Breast epithelium (tissue), 4 donors: ENCODE results near the gene UBR2. TPM values are rescaled to one million over a fixed set of nuclear protein-coding genes. Genes with fewer than 3 reads are reported as not detected.

Experiments used
- DNase-seq, 2 donors: peaks; one replicate each; pipeline ENCODE4 v3.0.0-alpha.2; 2019; ENCODE audit warnings: low spot score in 2 of 2
- H3K27ac ChIP-seq, 2 donors: fragments of 200-600 bp; sonication (generic) in 1 of 2; one replicate each; pipeline ENCODE4 v1.5.1; 2016 to 2019; ENCODE audit warnings: mild to moderate bottlenecking in 1 of 2
- H3K27me3 ChIP-seq, 2 donors: fragments of 200-600 bp; sonication (generic) in 1 of 2; one replicate each; pipeline versions ENCODE4 v1.5.1 to v1.6.0; 2017 to 2019; ENCODE audit warnings: control low read depth in 1 of 2, mild to moderate bottlenecking in 1 of 2
- H3K36me3 ChIP-seq: fragments of 200-600 bp; one replicate; pipeline ENCODE4 v1.5.1; 2019
- H3K4me1 ChIP-seq, 2 donors: fragments of 200-600 bp; sonication (generic); one replicate each; pipeline ENCODE4 v1.5.1; 2016 to 2019; ENCODE audit warnings: control low read depth in 1 of 2
- H3K4me3 ChIP-seq, 3 donors: fragments of 200-600 bp; sonication (generic); 1 replicate in 2 of 3; 2 replicates in 1 of 3; pipeline ENCODE4 v1.5.1; 2016 to 2019; ENCODE audit warnings: mild to moderate bottlenecking in 3 of 3, moderate library complexity in 2 of 3
- H3K9me3 ChIP-seq, 2 donors: fragments of 200-600 bp; sonication (generic) in 1 of 2; one replicate each; pipeline ENCODE4 v1.5.1; 2016 to 2019; ENCODE audit warnings: control low read depth in 1 of 2
- CTCF ChIP-seq, 3 donors: fragments of 450-650 bp; IDR thresholded peaks; one replicate each; pipeline ENCODE4 v1.5.1; 2016 to 2017; ENCODE audit warnings: antibody characterized with exemption in 3 of 3, mild to moderate bottlenecking in 3 of 3, moderate library complexity in 3 of 3
- POLR2A ChIP-seq: fragments of 450-650 bp; IDR thresholded peaks from one replicate; pipeline ENCODE4 v1.6.1; 2016; ENCODE audit warnings: antibody characterized with exemption, mild to moderate bottlenecking, moderate library complexity
- POLR2AphosphoS5 ChIP-seq, 3 donors: sonication (generic); formaldehyde crosslinking; IDR thresholded peaks; one replicate each; pipeline ENCODE4 v1.6.1; 2017; ENCODE audit warnings: antibody characterized with exemption in 3 of 3
- intact Hi-C: fragments of 100-400 bp; cut with DNase I; formaldehyde crosslinking; loops from one replicate; pipeline ENCODE4 v1.15.1; 2023; ENCODE audit warnings: low total_unique reads
- total RNA-seq, 3 donors: library from RNA; depleted of rRNA; stranded (reverse); fragments of >200 nt; gene quantifications; one replicate each; pipeline ENCODE4 v1.1.0, GENCODE V29; 2016

The UBR2 gene
- total RNA-seq, 3 donors from 2014 or later, result 33.8 to 46.2 (median 33.8) TPM

- Histone ChIP-seq H3K9me3 (no peaks in the 10 kb centered on the region), H3K36me3 (no peaks in the 10 kb centered on the region), H3K27me3 (no peaks in the 10 kb centered on the region), H3K27ac (no peak within 1 kb of the TSS), H3K4me1 (no peaks in the 10 kb centered on the region), H3K4me3 (no peak within 1 kb of the TSS)
- intact Hi-C loops, result no loop called here
- no peak for DNase-seq
- TF ChIP-seq CTCF (IDR thresholded peaks at IDR 0.05) (no peak), POLR2A (no peak), POLR2AphosphoS5 (IDR thresholded peaks at IDR 0.05) (no peak)
Measured at GRCh38 chr6:42722497-42722896, 158.7 kb downstream of the UBR2 start, which contains the start of gene PRPH2. TSS of gene PRPH2 (minus strand) at chr6:42722597. CDS start at chr6:42722334, 263 bp downstream.

- intact Hi-C loops, result no loop called here
- Histone ChIP-seq H3K36me3 (no peaks in the 10 kb centered on the region), H3K9me3 (no peaks in the 10 kb centered on the region), H3K27ac (no peak overlapping the region), H3K4me3 (no peak overlapping the region), H3K4me1 (no peaks in the 10 kb centered on the region), H3K27me3 (no peaks in the 10 kb centered on the region)
- TF ChIP-seq CTCF (IDR thresholded peaks at IDR 0.05) (no peak), POLR2AphosphoS5 (IDR thresholded peaks at IDR 0.05) (no peak), POLR2A (no peak)
- no peak for DNase-seq
Measured at GRCh38 chr6:42724825-42725224, 161.0 kb downstream of the UBR2 start.

GRCh38 chr6:42726026-42726425 lies 162.2 kb downstream of the UBR2 start:
- no peaks in the 10 kb centered on the region for H3K27me3 ChIP-seq
- no peak for TF ChIP-seq POLR2AphosphoS5 (IDR thresholded peaks at IDR 0.05)
- no peak for TF ChIP-seq CTCF (IDR thresholded peaks at IDR 0.05)
- TF ChIP-seq POLR2A, result no peak
- no peaks in the 10 kb centered on the region for H3K4me1 ChIP-seq
- peak overlapping the region in 2 of 3 donors; percentile 54 to 61 for H3K4me3 ChIP-seq
- no peaks in the 10 kb centered on the region for H3K9me3 ChIP-seq
- H3K36me3 ChIP-seq, result no peaks in the 10 kb centered on the region
- intact Hi-C loops, result no loop called here
- no peak for DNase-seq
- peak overlapping the region; percentile 22 to 81 for H3K27ac ChIP-seq

- H3K36me3 ChIP-seq, result no peaks in the 10 kb centered on the region
- intact Hi-C loops, result no loop called here
- no peaks in the 10 kb centered on the region for H3K27me3 ChIP-seq
- H3K27ac ChIP-seq, result peak overlapping the region; percentile 81 to 83
- no peaks in the 10 kb centered on the region for H3K9me3 ChIP-seq
- no peaks in the 10 kb centered on the region for H3K4me1 ChIP-seq
- peak in 1 of 2 donors; percentile 76 for DNase-seq
- TF ChIP-seq POLR2AphosphoS5 (IDR thresholded peaks at IDR 0.05), result peak in 1 of 3 donors; percentile 31
- no peak for TF ChIP-seq POLR2A
- TF ChIP-seq CTCF (IDR thresholded peaks at IDR 0.05), result peak; percentile 95 to 97 (median 96)
- H3K4me3 ChIP-seq, result peak overlapping the region; percentile 54 to 73 (median 61)
Measured at GRCh38 chr6:42726485-42727086, 162.8 kb downstream of the UBR2 start.

GRCh38 chr6:42727087-42727611 lies 163.3 kb downstream of the UBR2 start:
- Histone ChIP-seq H3K4me1 (no peaks in the 10 kb centered on the region), H3K36me3 (no peaks in the 10 kb centered on the region), H3K4me3 (peak overlapping the region; percentile 54 to 73 (median 61)), H3K27me3 (no peaks in the 10 kb centered on the region), H3K27ac (peak overlapping the region; percentile 81 to 83), H3K9me3 (no peaks in the 10 kb centered on the region)
- intact Hi-C loops, result no loop called here
- TF ChIP-seq CTCF (IDR thresholded peaks at IDR 0.05) (no peak), POLR2A (no peak), POLR2AphosphoS5 (IDR thresholded peaks at IDR 0.05) (no peak)
- DNase-seq, result peak in 1 of 2 donors; percentile 33
